ENCODE measurements around the gene RAD51D. TPM values are rescaled to one million over a fixed set of nuclear protein-coding genes. Genes with fewer than 3 reads are reported as not detected.
A peak's percentile ranks its signal among the peaks of the same experiment; 100 is the strongest.

The RAD51D gene
- total RNA-seq, 4 donors from 2014 or later = 8.9 to 12.8 (median 10.7) TPM

DNA sequence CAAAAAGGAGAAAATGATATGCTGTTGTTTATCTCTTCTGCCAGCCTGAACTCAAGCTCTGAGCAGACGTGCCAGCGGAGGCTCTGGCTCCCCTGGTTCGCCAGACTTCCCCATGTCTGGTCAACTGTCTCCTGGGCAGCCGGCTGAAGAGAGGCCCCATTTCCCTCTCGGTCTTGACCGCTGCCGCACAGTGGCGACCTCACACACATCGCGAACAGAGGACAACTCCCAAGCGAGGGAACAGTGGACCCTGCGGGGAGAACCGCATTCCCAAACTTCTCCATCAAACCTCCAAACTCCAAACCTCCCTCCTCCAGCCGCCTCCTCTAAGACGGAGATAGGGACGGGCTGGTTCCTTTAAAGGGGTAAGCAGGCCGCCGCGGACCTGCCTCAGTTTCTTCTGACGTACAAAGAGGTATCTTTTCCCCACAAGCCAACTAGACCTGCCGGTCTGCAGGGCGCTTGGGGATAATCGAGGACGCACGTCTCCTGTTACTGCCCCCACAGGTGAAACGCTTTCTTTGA, 31.2 kb downstream of the RAD51D start:
- Histone ChIP-seq H3K4me1 (peaks cover 13 to 36% (median 26%) of the 10 kb centered on the region in 4 donors), H3K36me3 (no peaks in the 10 kb centered on the region), H3K4me3 (peak overlapping the region; percentile 74 to 97 (median 92)), H3K27me3 (no peaks in the 10 kb centered on the region), H3K27ac (replicated peaks in 1 of 4) (peak overlapping the region; percentile 87 to 94 (median 92)), H3K9me3 (no peaks in the 10 kb centered on the region)
- under 1% methylated on average over 25 of the region's 26 CpGs for WGBS
- intact Hi-C loops (cut with DNase I) = loop anchor here (2.0 to 5.0 kb wide), 3 partner anchors 91 to 128 kb away; partner anchors contain the start of genes CCT6B, LIG3 and ZNF830
- DNase-seq (ENCODE audit: extremely low spot score) = no peak
- TF ChIP-seq POLR2AphosphoS5 (IDR thresholded peaks at IDR 0.05) (peak; percentile 19 to 34), POLR2A (IDR thresholded peaks at IDR 0.05; ENCODE audit: low read depth) (no peak), EP300 (IDR thresholded peaks at IDR 0.05) (no peak)
- TF ChIP-seq, protein P1, sequence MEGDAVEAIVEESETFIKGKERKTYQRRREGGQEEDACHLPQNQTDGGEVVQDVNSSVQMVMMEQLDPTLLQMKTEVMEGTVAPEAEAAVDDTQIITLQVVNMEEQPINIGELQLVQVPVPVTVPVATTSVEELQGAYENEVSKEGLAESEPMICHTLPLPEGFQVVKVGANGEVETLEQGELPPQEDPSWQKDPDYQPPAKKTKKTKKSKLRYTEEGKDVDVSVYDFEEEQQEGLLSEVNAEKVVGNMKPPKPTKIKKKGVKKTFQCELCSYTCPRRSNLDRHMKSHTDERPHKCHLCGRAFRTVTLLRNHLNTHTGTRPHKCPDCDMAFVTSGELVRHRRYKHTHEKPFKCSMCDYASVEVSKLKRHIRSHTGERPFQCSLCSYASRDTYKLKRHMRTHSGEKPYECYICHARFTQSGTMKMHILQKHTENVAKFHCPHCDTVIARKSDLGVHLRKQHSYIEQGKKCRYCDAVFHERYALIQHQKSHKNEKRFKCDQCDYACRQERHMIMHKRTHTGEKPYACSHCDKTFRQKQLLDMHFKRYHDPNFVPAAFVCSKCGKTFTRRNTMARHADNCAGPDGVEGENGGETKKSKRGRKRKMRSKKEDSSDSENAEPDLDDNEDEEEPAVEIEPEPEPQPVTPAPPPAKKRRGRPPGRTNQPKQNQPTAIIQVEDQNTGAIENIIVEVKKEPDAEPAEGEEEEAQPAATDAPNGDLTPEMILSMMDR (IDR thresholded peaks at IDR 0.05) = no peak

DNA sequence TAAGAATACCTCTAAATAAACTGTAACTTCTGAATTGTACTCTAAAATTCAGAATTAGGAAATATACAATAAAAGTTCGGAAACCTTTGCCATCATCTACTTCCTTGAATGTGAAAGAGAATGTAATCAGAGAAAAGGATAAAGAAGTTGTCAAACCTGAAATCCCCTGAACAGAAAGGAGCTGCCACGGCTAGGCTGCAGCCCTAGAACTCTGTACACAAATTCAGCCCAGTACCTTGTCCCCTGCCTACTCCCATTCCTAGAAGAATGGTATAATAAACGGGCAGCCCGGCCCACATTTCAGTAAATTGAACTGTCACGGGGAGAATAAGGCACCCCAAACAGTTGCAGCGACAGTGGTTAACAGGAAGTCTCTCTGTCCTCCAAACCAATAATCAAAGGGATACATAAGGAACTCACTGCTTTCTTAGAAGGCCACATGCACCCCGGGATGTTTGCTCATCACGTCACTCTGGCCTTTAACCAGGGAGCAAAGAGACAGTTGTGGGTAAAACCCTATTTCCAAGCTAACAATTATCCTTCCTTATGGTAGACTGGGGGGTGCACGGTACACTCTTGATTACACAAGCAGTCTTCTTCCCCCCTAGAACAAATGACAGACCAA, 31.8 kb downstream of the RAD51D start:
- Histone ChIP-seq H3K9me3 (no peaks in the 10 kb centered on the region), H3K27ac (replicated peaks in 1 of 4) (peak overlapping the region; percentile 87 to 94 (median 92)), H3K4me1 (peaks cover 13 to 42% (median 29%) of the 10 kb centered on the region in 4 donors), H3K36me3 (no peaks in the 10 kb centered on the region), H3K27me3 (no peaks in the 10 kb centered on the region), H3K4me3 (peak overlapping the region; percentile 74 to 97 (median 92))
- intact Hi-C loops (cut with DNase I) = loop anchor here (2.0 to 5.0 kb wide), 3 partner anchors 91 to 127 kb away; partner anchors contain the start of genes CCT6B, LIG3 and ZNF830
- TF ChIP-seq EP300 (IDR thresholded peaks at IDR 0.05) (no peak), POLR2AphosphoS5 (IDR thresholded peaks at IDR 0.05) (no peak), POLR2A (IDR thresholded peaks at IDR 0.05; ENCODE audit: low read depth) (no peak)
- TF ChIP-seq, protein P1 (IDR thresholded peaks at IDR 0.05) = no peak
- 18% methylated on average over 9 of the region's 9 CpGs for WGBS
- no peak for DNase-seq (ENCODE audit: extremely low spot score)

DNA sequence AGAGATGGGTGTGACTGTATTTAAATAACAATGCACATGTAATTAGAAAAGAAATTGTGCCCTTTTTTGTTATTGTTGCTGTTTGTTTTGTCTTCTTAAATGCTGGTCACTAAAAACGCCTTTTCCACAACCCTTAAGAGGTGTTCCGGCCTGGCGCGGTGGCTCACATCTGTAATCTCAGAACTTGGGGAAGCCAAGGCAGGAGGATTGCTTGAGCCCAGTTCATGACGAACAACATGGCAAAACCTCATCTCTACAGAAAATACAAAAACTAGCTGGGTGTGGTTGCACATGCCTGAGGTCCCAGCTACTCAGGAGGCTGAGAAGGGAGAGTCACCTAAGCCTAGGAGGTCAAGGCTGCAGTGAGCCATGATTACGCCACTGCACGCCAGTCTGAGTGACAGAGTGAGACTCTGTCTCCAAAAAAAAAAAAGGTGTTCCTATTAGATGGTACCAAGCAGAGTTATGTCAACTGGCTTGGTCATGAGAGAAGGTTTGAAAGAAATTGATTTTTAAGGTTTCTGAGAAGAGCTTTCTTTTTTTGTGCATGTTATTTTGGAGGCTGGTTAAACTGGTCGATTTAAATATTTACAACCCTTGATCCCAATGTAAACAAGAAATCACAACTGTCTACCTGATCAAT, 32.6 kb downstream of the RAD51D start:
- Histone ChIP-seq H3K9me3 (no peaks in the 10 kb centered on the region), H3K27ac (replicated peaks in 1 of 4) (peak overlapping the region in 1 of 4 donors; percentile 87), H3K27me3 (no peaks in the 10 kb centered on the region), H3K36me3 (no peaks in the 10 kb centered on the region), H3K4me1 (peaks cover 13 to 50% (median 36%) of the 10 kb centered on the region in 4 donors), H3K4me3 (no peak overlapping the region)
- no peak for TF ChIP-seq POLR2A (IDR thresholded peaks at IDR 0.05; ENCODE audit: low read depth)
- TF ChIP-seq POLR2AphosphoS5 (IDR thresholded peaks at IDR 0.05) = no peak
- TF ChIP-seq, protein P1 (IDR thresholded peaks at IDR 0.05) = no peak
- no peak for TF ChIP-seq EP300 (IDR thresholded peaks at IDR 0.05)
- DNase-seq (ENCODE audit: extremely low spot score) = no peak
- intact Hi-C loops (cut with DNase I) = loop anchor here (5.0 kb wide), 1 partner anchor 90 kb away; no protein-coding TSS in a partner anchor
- WGBS = 86% methylated on average over 8 of the region's 8 CpGs

DNA sequence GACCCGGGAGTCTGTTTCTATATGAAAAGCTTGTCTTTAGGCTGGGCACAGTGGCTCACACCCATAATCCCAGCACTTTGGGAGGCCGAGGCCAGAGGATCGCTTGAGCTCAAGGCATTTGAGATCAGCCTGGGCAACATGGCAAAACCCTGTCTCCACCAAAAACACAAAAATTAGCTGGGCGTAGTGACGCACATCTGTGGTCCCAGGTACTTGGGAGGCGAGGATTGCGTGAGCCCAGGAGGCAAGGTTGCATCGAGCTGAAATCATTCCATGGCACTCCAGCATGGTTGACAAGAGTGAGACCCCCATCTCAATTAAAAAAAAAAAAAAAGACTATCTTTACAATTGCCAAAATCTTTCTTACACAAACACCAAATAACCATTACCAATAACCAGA, 33.5 kb downstream of the RAD51D start:
- H3K4me1 ChIP-seq = peaks cover 13 to 59% (median 45%) of the 10 kb centered on the region in 4 donors
- no peak overlapping the region for H3K4me3 ChIP-seq
- intact Hi-C loops (cut with DNase I) = loop anchor here (5.0 kb wide), 1 partner anchor 89 kb away; no protein-coding TSS in a partner anchor
- DNase-seq (ENCODE audit: extremely low spot score) = no peak
- TF ChIP-seq POLR2A (IDR thresholded peaks at IDR 0.05; ENCODE audit: low read depth) = no peak
- TF ChIP-seq POLR2AphosphoS5 (IDR thresholded peaks at IDR 0.05) = no peak
- TF ChIP-seq EP300 (IDR thresholded peaks at IDR 0.05) = no peak
- TF ChIP-seq, protein P1 (IDR thresholded peaks at IDR 0.05) = no peak
- 91% methylated on average over 8 of the region's 8 CpGs for WGBS
- no peaks in the 10 kb centered on the region for H3K36me3 ChIP-seq
- H3K27ac ChIP-seq (replicated peaks in 1 of 4) = no peak overlapping the region
- H3K9me3 ChIP-seq = no peaks in the 10 kb centered on the region
- no peaks in the 10 kb centered on the region for H3K27me3 ChIP-seq
